K562 (cell line): ENCODE measurements around the gene KCNJ8. TPM values are rescaled to one million over a fixed set of nuclear protein-coding genes. Genes with fewer than 3 reads are reported as not detected.

ENCODE experiments used
- ATAC-seq: fragments of 200-7000 bp; cut with Tn5 transposase; 3 replicates; pipeline ENCODE4 v1.9.1; 2020; ENCODE audit warnings: moderate library complexity
- BruUV-seq: library from RNA; stranded (reverse); fragments of 400-500 nt; replicated peaks from 2 replicates; lab custom pipeline; 2021; lab: Mats Ljungman, UMichigan
- CTCF ChIA-PET: fragments of 300-600 bp; formaldehyde crosslinking; extraction: SDS; loops from one replicate; lab custom pipeline; 2021; ENCODE audit warnings: low intra/inter-chr PET ratio; lab: Yijun Ruan, JAX
- POLR2A ChIA-PET: fragments of 300-600, 350-650 bp; sonication (Branson Sonifier 250); formaldehyde crosslinking; extraction: SDS; loops from one replicate; lab custom pipeline; 2021; ENCODE audit warnings: antibody characterized with exemption, inconsistent platforms; lab: Yijun Ruan, JAX
- DNase-seq, 4 experiments: peaks; one replicate each; pipeline versions ENCODE4 v3.0.0 to v3.0.0-alpha.2; 2011 to 2018; ENCODE audit warnings: low spot score in 3 of 4, mixed read lengths in 3 of 4; ENCODE audit errors: extremely low read depth in 1 of 4
- FAIRE-seq: peaks from 2 replicates; lab custom pipeline; 2011; peaks lifted over from hg19 to GRCh38; lab: Jason Lieb, UNC
- H2AFZ ChIP-seq: 2 replicates; pipeline ENCODE4 v1.6.0; 2011; ENCODE audit warnings: low read depth, low read length, control low read depth, inconsistent platforms
- H3K27ac ChIP-seq: fragments of 200-600 bp; 3 replicates; pipeline ENCODE4 v1.8.0; 2011; ENCODE audit warnings: low read depth, mild to moderate bottlenecking, control low read depth, inconsistent platforms, low read length, moderate library complexity, mixed read lengths; ENCODE audit errors: extremely low read depth
- H3K27me3 ChIP-seq, 2 experiments: fragments of 300-600 bp in 1 of 2; 2 replicates in 1 of 2; 3 replicates in 1 of 2; pipeline versions ENCODE4 v1.6.0 to v1.8.0; 2011; ENCODE audit warnings: inconsistent platforms in 2 of 2, low read length in 2 of 2, mild to moderate bottlenecking in 1 of 2, mixed read lengths in 1 of 2, moderate library complexity in 1 of 2; ENCODE audit not compliant: control insufficient read depth in 2 of 2, insufficient read depth in 2 of 2
- H3K36me3 ChIP-seq: fragments of 300-600 bp; 3 replicates; pipeline ENCODE4 v1.8.0; 2011; ENCODE audit warnings: mild to moderate bottlenecking, low read length, inconsistent platforms; ENCODE audit not compliant: control insufficient read depth, insufficient read depth
- H3K4me1 ChIP-seq, 2 experiments: fragments of 200-600 bp in 1 of 2; replicated peaks in 1 of 2; 2 replicates in 1 of 2; 3 replicates in 1 of 2; pipeline versions ENCODE4 v1.5.1 to v1.8.0; 2011; ENCODE audit warnings: inconsistent platforms in 2 of 2, low read length in 2 of 2, mild to moderate bottlenecking in 1 of 2, mixed read lengths in 1 of 2, moderate library complexity in 1 of 2; ENCODE audit not compliant: control insufficient read depth in 2 of 2, insufficient read depth in 2 of 2
- H3K4me2 ChIP-seq: 2 replicates; pipeline ENCODE4 v1.6.1; 2011; ENCODE audit warnings: low read length, control low read depth, inconsistent platforms, mixed read lengths; ENCODE audit not compliant: insufficient read depth
- H3K4me3 ChIP-seq: fragments of 200-600 bp; sonication (generic), shearing (Covaris generic); 2 replicates; pipeline ENCODE4 v1.5.1; 2016; ENCODE audit warnings: control low read depth, inconsistent platforms
- H3K79me2 ChIP-seq: fragments of 200-600 bp; 3 replicates; pipeline ENCODE4 v1.8.0; 2011; ENCODE audit warnings: low read length, inconsistent platforms; ENCODE audit not compliant: control insufficient read depth, insufficient read depth
- H3K9ac ChIP-seq, 2 experiments: 2 replicates each; pipeline versions ENCODE4 v1.6.0 to v1.6.1; 2011; ENCODE audit warnings: low read depth in 2 of 2, low read length in 2 of 2, control low read depth in 1 of 2, inconsistent platforms in 1 of 2, mild to moderate bottlenecking in 1 of 2, mixed read lengths in 1 of 2; ENCODE audit not compliant: insufficient read depth in 1 of 2
- H3K9me1 ChIP-seq: one replicate; pipeline ENCODE4 v1.6.0; 2011; ENCODE audit warnings: inconsistent platforms, mild to moderate bottlenecking, low read length, moderate library complexity; ENCODE audit not compliant: control insufficient read depth, insufficient read depth
- H3K9me3 ChIP-seq: replicated peaks from 2 replicates; pipeline ENCODE4 v1.5.1; 2011; ENCODE audit warnings: low read depth, low read length, inconsistent platforms; ENCODE audit not compliant: control insufficient read depth, insufficient read depth
- H4K20me1 ChIP-seq: replicated peaks from 2 replicates; pipeline ENCODE4 v1.6.1; 2011; ENCODE audit warnings: low read length, inconsistent platforms, mixed read lengths; ENCODE audit not compliant: control insufficient read depth, insufficient read depth
- CAMTA2 ChIP-seq: fragments of 250-450 bp; sonication (Bioruptor Pico); conservative IDR thresholded peaks from 2 replicates; pipeline ENCODE4 v1.5.1; 2022
- COPS2 ChIP-seq: fragments of 450-650 bp; conservative IDR thresholded peaks from 2 replicates; pipeline ENCODE4 v1.6.1; 2016; ENCODE audit warnings: mild to moderate bottlenecking, moderate library complexity
- CSDE1 ChIP-seq, 2 experiments: fragments of 450-650 bp; IDR thresholded peaks; 2 replicates each; pipeline ENCODE4 v1.6.1; 2016; ENCODE audit warnings: mild to moderate bottlenecking in 1 of 2
- GATA2 ChIP-seq: sonication (generic); formaldehyde crosslinking; IDR thresholded peaks from 2 replicates; pipeline ENCODE4 v1.4.0; 2020; ENCODE audit warnings: mild to moderate bottlenecking, missing genetic modification reagents
- MTA1 ChIP-seq: fragments of 450-650 bp; IDR thresholded peaks from 2 replicates; pipeline ENCODE4 v1.6.1; 2017; ENCODE audit warnings: borderline replicate concordance
- RHOXF2B ChIP-seq: fragments of 250-450 bp; sonication (Bioruptor Pico); conservative IDR thresholded peaks from 2 replicates; pipeline ENCODE4 v1.5.1; 2021
- TFAM ChIP-seq: fragments of 250-450 bp; sonication (Bioruptor Pico); conservative IDR thresholded peaks from 2 replicates; pipeline ENCODE4 v1.5.0; 2021; ENCODE audit warnings: mild to moderate bottlenecking, moderate library complexity
- ZNF174 ChIP-seq: fragments of 250-450 bp; sonication (Bioruptor Pico); IDR thresholded peaks from 2 replicates; pipeline ENCODE4 v1.4.0; 2020; ENCODE audit warnings: mild to moderate bottlenecking
- ZNF408 ChIP-seq: fragments of 250-450 bp; sonication (Bioruptor Pico); IDR thresholded peaks from 2 replicates; pipeline ENCODE4 v1.4.0; 2020; ENCODE audit warnings: low read depth, mild to moderate bottlenecking, moderate library complexity
- WGBS: fragments of 100-300 bp; shearing (Covaris generic); methylation state at CpG from one replicate; pipeline ENCODE4 v1.1.6; 2016; ENCODE audit warnings: low coverage, mixed read lengths; ENCODE audit not compliant: insufficient coverage; ENCODE audit errors: missing lambda C conversion rate; 5-methylcytosine and 5-hydroxymethylcytosine counted together
- in situ Hi-C: fragments of 300-500 bp; cut with MboI; formaldehyde crosslinking; loops from 4 replicates; pipeline ENCODE4 v1.15.0; 2018; ENCODE audit warnings: inconsistent platforms, mixed read lengths
- intact Hi-C: fragments of 100-400 bp; cut with micrococcal nuclease; formaldehyde crosslinking; loops from 2 replicates; pipeline ENCODE4 v1.14.2; 2022
- polyA plus RNA-seq, 8 experiments: library from polyadenylated mRNA; depleted of rRNA in 4 of 8; stranded (reverse) in 5 of 8; unstranded in 3 of 8; fragments of >200 nt; fragmentation: Nextera tagmentation in 2 of 8; fragmentation: Illumina TruSeq in 1 of 8; extraction: Ambion mirVana in 2 of 8; extraction: Trizol in 1 of 8; gene quantifications; 2 replicates each; pipeline versions ENCODE4 v1.2.1 to v1.2.3, GENCODE V29; 2011 to 2014; ENCODE audit warnings: inconsistent platforms in 1 of 8, missing spikeins in 1 of 8
- total RNA-seq, 7 experiments: library from RNA; depleted of rRNA in 6 of 7; stranded (reverse); fragments of >200 nt in 6 of 7; fragmentation: Illumina TruSeq in 2 of 7; extraction: Trizol in 2 of 7; gene quantifications; 2 replicates each; pipeline versions ENCODE4 v1.2.1 to v1.2.3, GENCODE V29; 2011 to 2021; ENCODE audit warnings: low replicate concordance in 1 of 7
- TF ChIP-seq, protein P1 (sequence below): fragments of 450-650 bp; IDR thresholded peaks from 2 replicates; pipeline ENCODE4 v1.6.1; 2016; ENCODE audit warnings: antibody characterized with exemption

Gene KCNJ8
- total and polyA plus RNA-seq, 9 of the 15 experiments (the other 6 are each of a cell fraction or from before 2014, with no cell fraction given), result 0.28 to 3.6 (median 1.1) TPM

DNA sequence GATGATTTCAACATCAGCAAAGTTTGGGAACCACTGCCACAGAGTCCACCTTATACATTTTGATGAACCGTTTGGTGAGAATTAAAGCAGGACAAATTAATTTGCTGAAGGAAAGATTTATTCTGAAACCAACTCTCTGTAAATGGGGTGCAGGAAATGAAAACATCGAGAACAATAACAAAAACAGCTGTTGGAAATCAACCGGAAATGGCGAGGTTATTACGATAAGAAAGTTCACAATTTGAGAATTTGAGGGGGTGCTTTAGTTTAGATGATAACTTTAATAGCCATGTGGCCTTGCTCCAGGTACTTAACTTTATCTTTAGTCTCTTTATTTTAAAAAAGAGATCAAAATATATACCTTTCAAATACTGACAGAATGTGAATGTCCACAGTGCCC, 56.7 kb downstream of the KCNJ8 start:
- POLR2A ChIA-PET, result no interaction called here
- H3K27ac ChIP-seq, result no peak overlapping the region
- ATAC-seq (no peak), FAIRE-seq (no peak), DNase-seq (no peak)
- no peaks in the 10 kb centered on the region for H4K20me1 ChIP-seq
- intact Hi-C loops (no loop called here), in situ Hi-C loops (no loop called here)
- H2AFZ ChIP-seq, result 0 out of 2 replicates have a peak overlapping the region, but pooled peaks have one; percentile 16
- WGBS, result 8% methylated on average over 5 of the region's 5 CpGs
- no peaks in the 10 kb centered on the region for H3K9me3 ChIP-seq
- no peaks in the 10 kb centered on the region for H3K36me3 ChIP-seq
- BruUV-seq, result no TSS peak
- H3K9ac ChIP-seq, result no peak overlapping the region
- H3K4me3 ChIP-seq, result no peak overlapping the region
- TF ChIP-seq RHOXF2B (CRISPR knock-in tag), result no peak
- TF ChIP-seq CAMTA2 (CRISPR knock-in tag), result no peak
- TF ChIP-seq MTA1, result no peak
- no peak for TF ChIP-seq ZNF408 (CRISPR knock-in tag)
- TF ChIP-seq GATA2 (CRISPR knock-in tag), result no peak
- TF ChIP-seq, protein P1, sequence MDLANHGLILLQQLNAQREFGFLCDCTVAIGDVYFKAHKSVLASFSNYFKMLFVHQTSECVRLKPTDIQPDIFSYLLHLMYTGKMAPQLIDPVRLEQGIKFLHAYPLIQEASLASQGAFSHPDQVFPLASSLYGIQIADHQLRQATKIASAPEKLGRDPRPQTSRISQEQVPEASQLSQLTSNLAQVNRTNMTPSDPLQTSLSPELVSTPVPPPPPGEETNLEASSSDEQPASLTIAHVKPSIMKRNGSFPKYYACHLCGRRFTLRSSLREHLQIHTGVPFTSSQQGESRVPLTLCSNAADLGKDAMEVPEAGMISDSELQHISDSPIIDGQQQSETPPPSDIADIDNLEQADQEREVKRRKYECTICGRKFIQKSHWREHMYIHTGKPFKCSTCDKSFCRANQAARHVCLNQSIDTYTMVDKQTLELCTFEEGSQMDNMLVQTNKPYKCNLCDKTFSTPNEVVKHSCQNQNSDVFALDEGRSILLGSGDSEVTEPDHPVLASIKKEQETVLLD, result no peak
- no peak for TF ChIP-seq CSDE1 (IDR thresholded peaks at IDR 0.05)
- no peak for TF ChIP-seq ZNF174 (CRISPR knock-in tag)
- no peak for TF ChIP-seq TFAM
- no peak for TF ChIP-seq COPS2
- no peaks in the 10 kb centered on the region for H3K79me2 ChIP-seq
- no peak overlapping the region for H3K4me2 ChIP-seq
- no peaks in the 10 kb centered on the region for H3K4me1 ChIP-seq
- H3K27me3 ChIP-seq, result no peaks in the 10 kb centered on the region
- H3K9me1 ChIP-seq, result no peaks in the 10 kb centered on the region
- CTCF ChIA-PET, result no interaction called here
